Lung (tissue), 12 donors: ENCODE data around the gene RIOK2. TPM values are rescaled to one million over a fixed set of nuclear protein-coding genes. Genes with fewer than 3 reads are reported as not detected.

Experiments used
- ATAC-seq: fragments of 200-7000 bp; cut with Tn5 transposase; one replicate; pipeline ENCODE4 v1.9.1; 2020; ENCODE audit warnings: moderate number of reproducible peaks; ENCODE audit not compliant: insufficient read depth, low FRiP score
- DNase-seq, 3 donors: peaks; one replicate each; pipeline ENCODE4 v3.0.0-alpha.2; 2013 to 2017
- H3K27ac ChIP-seq, 2 donors: one replicate each; pipeline ENCODE4 v1.5.1; 2013; ENCODE audit warnings: mild to moderate bottlenecking in 2 of 2, moderate library complexity in 2 of 2, control low read depth in 1 of 2, inconsistent platforms in 1 of 2, low read depth in 1 of 2, low read length in 1 of 2
- H3K27me3 ChIP-seq, 3 donors: one replicate each; pipeline ENCODE4 v1.5.1; 2013; ENCODE audit warnings: low read length in 2 of 3; ENCODE audit not compliant: control insufficient read depth in 3 of 3, insufficient read depth in 3 of 3
- H3K36me3 ChIP-seq, 4 donors: one replicate each; pipeline ENCODE4 v1.5.1; 2013; ENCODE audit warnings: low read length in 4 of 4, mild to moderate bottlenecking in 1 of 4, moderate library complexity in 1 of 4; ENCODE audit not compliant: control insufficient read depth in 4 of 4, insufficient read depth in 4 of 4
- H3K4me1 ChIP-seq, 5 donors: one replicate each; pipeline ENCODE4 v1.5.1; 2013; ENCODE audit warnings: low read length in 5 of 5, mild to moderate bottlenecking in 2 of 5, moderate library complexity in 1 of 5; ENCODE audit not compliant: control insufficient read depth in 5 of 5, insufficient read depth in 5 of 5
- H3K4me3 ChIP-seq: one replicate; pipeline ENCODE4 v1.5.1; 2013; ENCODE audit warnings: mild to moderate bottlenecking, control low read depth, moderate library complexity
- H3K9ac ChIP-seq, 2 donors: one replicate each; pipeline ENCODE4 v1.5.1; 2013; ENCODE audit warnings: low read length in 2 of 2, control low read depth in 1 of 2; ENCODE audit not compliant: insufficient read depth in 1 of 2
- H3K9me3 ChIP-seq, 4 donors: one replicate each; pipeline ENCODE4 v1.5.1; 2013; ENCODE audit warnings: low read length in 3 of 4, mild to moderate bottlenecking in 1 of 4, moderate library complexity in 1 of 4; ENCODE audit not compliant: control insufficient read depth in 4 of 4, insufficient read depth in 3 of 4
- CTCF ChIP-seq: IDR thresholded peaks from 2 replicates; pipeline ENCODE4 v1.5.1; 2012; ENCODE audit warnings: mild to moderate bottlenecking; ENCODE audit errors: control extremely low read depth, extremely low read depth
- WGBS, 2 donors: extraction: QIAGEN DNeasy Blood & Tissue Kit; methylation state at CpG; one replicate each; pipeline ENCODE4 v1.1.7; 2013; 5-methylcytosine and 5-hydroxymethylcytosine counted together
- polyA plus RNA-seq, 2 donors: library from polyadenylated mRNA; stranded (reverse); fragments of 200-250 nt; gene quantifications; one replicate each; pipeline ENCODE4 v1.2.1, GENCODE V29; 2013
- total RNA-seq, 2 donors: library from RNA; depleted of rRNA in 1 of 2; stranded (reverse); fragments of >200 nt in 1 of 2; gene quantifications; one replicate each; pipeline ENCODE4 v1.2.1, GENCODE V29; 2014 to 2021
- donor health status: control.
- donor health status: control.
- donor health status: Bipolar disorder and iron deficiency.
- donor health status: healthy.
- donor health status: DM: yes; HTN: yes; CAD: no.

The RIOK2 gene
- total and polyA plus RNA-seq, 4 donors, result 6.9 to 49.8 (median 19.6) TPM

DNA sequence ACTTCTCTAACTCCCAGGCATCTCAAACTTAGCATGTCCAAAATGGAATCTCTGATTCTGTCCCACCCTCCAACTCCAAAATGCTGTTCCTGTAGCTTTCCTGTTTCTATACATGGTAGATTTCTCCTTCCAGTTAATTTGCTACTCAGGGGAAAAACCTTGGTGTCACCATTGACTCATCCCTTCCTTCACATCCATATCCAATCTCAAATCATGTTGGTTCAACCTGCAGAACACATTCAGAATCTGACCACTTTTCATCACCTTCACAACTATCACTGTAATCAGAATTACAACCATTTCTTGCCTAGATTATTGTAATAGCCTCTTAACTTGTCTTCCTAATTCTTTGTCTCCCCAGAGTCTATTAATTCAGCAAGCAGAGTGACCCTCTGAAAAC, 10.8 kb downstream of the RIOK2 start:
- Histone ChIP-seq H3K27me3 (no peaks in the 10 kb centered on the region), H3K4me1 (no peaks in the 10 kb centered on the region), H3K9ac (no peak overlapping the region), H3K4me3 (no peak overlapping the region), H3K36me3 (peaks cover 7 to 67% (median 39%) of the 10 kb centered on the region in 4 donors), H3K27ac (no peak overlapping the region), H3K9me3 (no peaks in the 10 kb centered on the region)
- DNase-seq (no peak), ATAC-seq (no peak)
- TF ChIP-seq CTCF, result no peak

DNA sequence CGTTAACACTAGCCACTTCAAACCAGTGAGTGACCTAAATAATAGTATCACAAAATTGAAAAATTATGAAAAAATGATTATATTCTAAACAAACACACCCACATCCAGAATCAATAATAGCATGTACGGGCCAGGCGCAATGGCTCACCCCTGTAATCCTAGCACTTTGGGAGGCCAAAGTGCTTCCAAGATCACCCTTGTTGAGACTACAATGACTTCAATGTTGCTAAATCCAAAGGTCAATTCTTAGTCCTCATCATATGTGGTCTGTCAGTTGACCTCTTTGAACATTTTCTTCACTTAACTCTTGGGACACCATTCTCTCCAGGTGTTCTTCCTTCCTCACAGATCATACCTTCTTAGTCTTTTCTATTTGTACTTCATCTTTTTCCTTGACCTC, 11.3 kb downstream of the RIOK2 start:
- H3K4me1 ChIP-seq, result no peaks in the 10 kb centered on the region
- H3K36me3 ChIP-seq, result peaks cover 7 to 64% (median 37%) of the 10 kb centered on the region in 4 donors
- whole genome bisulfite sequencing, 2 donors, result 91 to 96% methylated on average over 3 of the region's 3 CpGs
- no peak for TF ChIP-seq CTCF
- no peak overlapping the region for H3K9ac ChIP-seq
- H3K27me3 ChIP-seq, result no peaks in the 10 kb centered on the region
- no peaks in the 10 kb centered on the region for H3K9me3 ChIP-seq
- H3K4me3 ChIP-seq, result no peak overlapping the region
- DNase-seq (no peak), ATAC-seq (no peak)
- H3K27ac ChIP-seq, result no peak overlapping the region

DNA sequence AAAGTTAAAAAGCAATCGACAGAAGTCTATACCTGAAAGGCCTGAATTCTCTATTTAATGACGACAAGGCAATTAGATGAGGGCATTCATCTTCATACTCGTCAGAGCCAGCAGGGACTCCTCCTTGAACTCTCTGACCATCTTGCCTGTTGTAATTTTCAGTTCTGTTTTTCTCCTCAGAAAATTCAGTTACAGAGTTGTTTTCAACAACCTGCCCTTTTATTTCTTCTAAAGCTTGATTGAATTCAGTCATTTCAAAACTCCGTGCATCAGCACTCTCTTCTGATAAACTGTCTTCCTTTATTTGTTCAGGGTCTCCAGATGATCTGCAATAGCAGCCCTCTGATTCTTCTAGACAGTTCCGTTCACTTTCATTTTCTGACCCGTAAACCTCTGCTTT, 15.6 kb downstream of the RIOK2 start:
- no peak overlapping the region for H3K27ac ChIP-seq
- H3K9me3 ChIP-seq, result no peaks in the 10 kb centered on the region
- TF ChIP-seq CTCF, result no peak
- H3K4me3 ChIP-seq, result no peak overlapping the region
- WGBS, 2 donors, result 71 to 74% methylated on average over 6 of the region's 6 CpGs
- no peaks in the 10 kb centered on the region for H3K27me3 ChIP-seq
- ATAC-seq (no peak), DNase-seq (no peak)
- no peak overlapping the region for H3K9ac ChIP-seq
- H3K4me1 ChIP-seq, result no peaks in the 10 kb centered on the region
- peaks cover 9 to 49% (median 28%) of the 10 kb centered on the region in 4 donors for H3K36me3 ChIP-seq

GRCh38 chr5:97165726-97166125, 17.3 kb downstream of the RIOK2 start:
- Histone ChIP-seq H3K27me3 (no peaks in the 10 kb centered on the region), H3K4me3 (no peak overlapping the region), H3K4me1 (no peaks in the 10 kb centered on the region), H3K36me3 (peaks cover 5 to 50% (median 21%) of the 10 kb centered on the region in 4 donors), H3K27ac (no peak overlapping the region), H3K9ac (no peak overlapping the region), H3K9me3 (no peaks in the 10 kb centered on the region)
- DNase-seq (no peak), ATAC-seq (no peak)
- TF ChIP-seq CTCF, result no peak
- 34 to 69% methylated on average over 1 of the region's 1 CpG for WGBS, 2 donors
